Fibroblast of the conjunctiva (primary cell): Measurements from ENCODE around the gene C1orf115.
"Not testable (repeated sequence)": the region's sequence is repeated elsewhere in the genome, so short reads cannot be mapped to it uniquely, and the experiment has no call there.

Source experiments
- DNase-seq: peaks from one replicate; pipeline ENCODE4 v3.0.0-alpha.2; 2010; ENCODE audit warnings: low read depth

The C1orf115 gene

GRCh38 chr1:220690140-220691052 lies at the start of gene C1orf115:
Gene C1orf115 (plus strand): TSS chr1:220690363. CDS start chr1:220690403, 40 bp downstream.
- DNase-seq: no peak

- DNase-seq: no peak
Measured at GRCh38 chr1:220642285-220642684, 47.9 kb upstream of the C1orf115 start.

DNA sequence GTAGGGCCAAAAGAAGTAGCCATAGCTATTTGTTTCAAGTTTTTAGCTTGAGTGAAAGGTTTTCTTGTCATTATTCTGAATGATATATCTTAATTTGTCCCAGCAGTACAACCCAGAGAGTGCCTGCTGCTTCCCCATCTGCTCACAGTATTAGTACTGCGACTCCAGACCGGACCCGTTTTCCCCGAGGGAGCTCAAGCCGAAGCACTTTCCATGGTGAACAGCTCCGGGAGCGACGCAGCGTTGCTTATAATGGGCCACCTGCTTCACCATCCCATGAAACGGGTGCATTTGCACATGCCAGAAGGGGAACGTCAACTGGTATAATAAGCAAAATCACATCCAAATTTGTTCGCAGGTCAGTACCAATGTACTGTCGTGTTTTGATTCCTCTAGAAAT lies 37.2 kb upstream of the C1orf115 start:
- no peak for DNase-seq

GRCh38 chr1:220655509-220655908 lies 34.7 kb upstream of the C1orf115 start:
- DNase-seq: no peak

GRCh38 chr1:220655961-220656740 lies 34.0 kb upstream of the C1orf115 start:
- no peak for DNase-seq

DNA sequence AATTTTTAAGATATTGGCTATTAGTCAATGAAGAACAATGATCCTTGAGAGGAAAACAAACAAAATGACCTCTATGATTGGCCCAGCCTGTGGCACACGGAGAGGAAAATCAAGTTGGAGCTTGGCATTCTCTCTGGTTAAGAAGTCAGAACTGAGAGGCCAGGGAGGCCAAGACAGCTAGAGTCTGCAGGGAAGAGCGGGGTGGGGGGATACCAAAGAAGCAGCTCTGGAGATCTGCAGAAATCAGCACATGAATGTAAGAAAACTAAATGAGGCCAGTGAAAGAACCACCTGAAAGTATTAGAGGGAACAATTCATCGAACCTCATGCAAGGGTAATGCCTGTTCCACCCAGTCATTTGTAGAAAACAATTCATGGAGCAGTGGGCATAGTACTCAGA lies 23.8 kb upstream of the C1orf115 start:
- no peak for DNase-seq

DNA sequence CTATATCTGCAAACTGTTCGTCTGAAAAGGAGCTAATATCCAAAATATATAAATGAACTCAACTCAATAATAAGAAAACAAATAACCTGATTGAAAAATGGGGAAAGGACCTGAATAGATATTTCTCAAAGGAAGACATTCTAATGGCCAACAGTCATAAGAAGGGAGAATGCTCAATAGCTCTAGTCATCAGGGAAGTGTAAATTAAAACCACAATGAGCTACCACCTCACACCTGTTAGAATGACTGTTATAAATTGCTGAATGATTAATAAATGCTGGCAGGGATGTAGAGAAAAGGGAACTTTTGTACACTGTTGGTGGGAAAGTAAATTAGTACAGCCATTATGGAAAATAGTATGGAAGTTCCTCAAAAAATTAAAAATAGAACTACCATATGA lies 21.2 kb upstream of the C1orf115 start:
- no peak for DNase-seq

DNA sequence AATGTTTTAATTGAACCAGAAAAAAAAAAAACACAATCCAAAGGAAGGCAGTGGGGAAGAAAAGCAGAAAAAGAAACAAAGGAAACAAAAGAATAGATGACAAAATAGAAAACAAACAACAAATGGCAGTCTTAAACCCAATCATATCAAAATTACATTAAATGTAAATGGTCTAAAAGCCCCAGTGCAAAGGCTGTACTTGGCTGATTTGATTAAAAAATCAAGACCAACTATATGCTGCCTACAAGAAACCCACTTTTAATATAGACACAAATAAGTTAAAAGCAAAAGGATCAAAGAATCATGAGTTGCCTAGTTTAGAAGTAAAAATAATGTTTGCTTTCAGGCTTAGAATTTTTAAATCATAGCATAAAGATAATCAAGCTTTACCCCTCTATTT lies 19.8 kb upstream of the C1orf115 start:
- DNase-seq: no peak

GRCh38 chr1:220673921-220674320 lies 16.2 kb upstream of the C1orf115 start:
- no peak for DNase-seq

DNA sequence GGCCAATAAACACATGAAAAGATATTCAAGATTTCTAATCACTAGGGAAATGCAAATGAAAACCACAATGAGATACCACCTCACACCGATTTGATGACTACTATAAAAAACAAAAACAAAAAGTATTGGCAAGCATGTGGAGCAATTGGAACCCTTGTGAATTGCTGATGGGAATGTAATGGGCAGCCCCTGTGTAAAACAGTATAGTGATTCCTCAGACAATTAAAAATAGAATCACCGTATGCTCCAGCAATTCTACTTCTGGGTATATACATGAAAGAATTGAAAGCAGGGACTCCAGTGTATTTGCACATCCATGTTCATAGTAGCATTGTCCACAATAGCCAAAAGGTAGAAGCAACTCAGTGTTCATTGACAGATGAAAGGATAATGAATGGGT lies 12.9 kb upstream of the C1orf115 start:
- no peak for DNase-seq

DNA sequence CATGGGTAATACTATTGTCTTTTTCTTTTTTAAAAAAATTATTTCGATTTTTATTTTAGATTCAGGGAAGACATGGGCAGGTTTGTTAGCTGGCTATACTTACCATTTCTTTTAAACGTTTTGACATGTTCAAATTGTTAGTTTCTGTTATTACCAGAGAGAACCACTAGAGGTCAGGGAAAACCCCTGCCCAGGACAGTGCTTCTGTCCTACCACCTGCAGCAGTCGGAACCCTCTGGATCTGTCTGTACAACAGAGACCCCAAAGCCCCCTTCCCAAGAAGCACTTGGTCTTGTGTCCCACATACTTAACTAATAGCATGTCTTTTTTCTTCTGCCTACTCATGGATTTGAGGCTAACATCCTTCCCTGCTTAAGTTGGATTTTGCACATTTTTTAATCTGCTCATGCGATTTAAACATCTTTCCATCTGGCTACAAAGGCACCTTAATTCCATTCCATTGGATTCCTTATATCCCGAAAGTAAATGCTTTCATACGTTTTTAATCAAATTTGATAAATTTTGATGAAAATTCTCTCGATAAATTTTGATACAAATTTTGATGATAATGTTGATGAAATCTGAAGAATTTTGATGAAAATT lies 10.0 kb upstream of the C1orf115 start:
- DNase-seq: no peak

DNA sequence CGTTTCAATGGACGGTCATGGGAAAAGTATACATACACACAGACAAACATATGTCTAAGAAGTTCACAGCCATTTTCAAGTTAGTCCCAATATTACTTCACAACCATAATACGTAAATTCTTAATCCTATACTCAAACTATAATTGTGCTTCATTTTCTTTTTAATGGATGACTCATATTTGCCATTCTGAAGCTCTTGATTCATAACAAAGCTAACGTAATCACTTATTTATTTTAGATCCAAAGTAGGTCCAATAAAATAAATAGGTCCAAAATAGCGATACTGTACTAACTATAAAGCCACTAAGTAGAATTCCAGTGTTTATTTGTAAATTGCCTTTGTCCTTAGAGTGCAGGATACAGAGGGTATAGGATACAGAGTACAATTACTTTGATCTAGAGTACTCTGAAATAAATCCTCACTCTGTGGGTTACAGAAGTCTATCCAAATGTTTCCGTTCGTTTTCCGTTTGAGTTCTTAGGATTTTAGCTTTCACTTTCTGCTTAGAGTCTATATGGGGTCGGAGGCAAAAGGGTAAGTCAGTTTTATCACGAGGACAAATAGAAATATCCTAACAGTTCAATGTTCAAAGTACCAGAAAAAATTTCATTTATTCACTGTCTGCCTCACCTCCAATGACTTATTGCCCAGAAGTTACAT lies 8.8 kb upstream of the C1orf115 start:
- no peak for DNase-seq

DNA sequence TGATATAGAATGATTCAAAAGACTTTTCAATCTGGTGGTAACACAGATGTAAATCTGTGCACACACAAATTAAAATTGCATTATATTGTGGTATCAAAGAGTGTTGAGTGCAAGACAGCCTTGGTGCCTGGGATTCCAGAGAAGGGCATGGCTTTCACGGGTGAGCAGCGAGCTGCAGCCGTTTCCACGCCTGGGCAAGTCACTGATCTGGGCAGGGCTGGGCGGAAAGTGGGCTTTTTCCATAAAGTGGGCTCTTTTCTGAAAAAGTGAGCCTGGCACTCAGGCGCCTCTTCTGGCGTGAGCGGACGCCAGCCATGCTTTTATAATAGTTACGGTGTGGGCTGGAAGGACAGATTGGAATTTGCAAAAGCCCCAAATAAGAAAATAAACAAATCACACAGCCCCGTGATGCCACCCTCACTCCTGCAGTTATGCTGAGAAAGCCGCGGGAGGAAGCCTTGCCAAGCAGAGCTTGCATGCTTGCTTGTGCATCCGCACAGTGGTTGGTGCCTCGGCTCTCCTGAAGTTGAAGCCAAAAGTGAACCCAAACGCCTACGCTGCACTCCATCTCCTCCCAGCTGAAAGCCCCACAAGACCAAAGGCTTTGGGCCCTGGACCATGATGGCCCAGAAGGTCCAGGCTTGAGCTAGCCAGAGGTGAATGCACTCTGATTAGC lies 7.1 kb upstream of the C1orf115 start:
- DNase-seq: no peak

DNA sequence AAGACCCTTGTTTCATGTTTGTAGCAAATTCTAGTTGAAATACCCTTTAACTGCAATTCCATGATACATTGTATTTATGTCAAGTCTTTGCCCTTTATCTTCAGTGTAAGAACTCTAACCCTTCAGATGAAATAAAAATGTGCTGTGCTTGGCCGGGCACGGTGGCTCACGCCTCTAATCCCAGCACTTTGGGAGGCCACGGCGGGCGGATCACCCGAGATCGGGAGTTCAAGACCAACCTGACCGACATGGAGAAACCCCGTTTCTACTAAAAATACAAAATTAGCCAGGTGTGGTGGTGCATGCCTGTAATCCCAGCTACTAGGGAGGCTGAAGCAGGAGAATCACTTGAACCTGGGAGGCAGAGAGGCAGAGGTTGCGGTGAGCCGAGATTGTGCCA lies 6.4 kb upstream of the C1orf115 start:
- not testable (repeated sequence) for DNase-seq

DNA sequence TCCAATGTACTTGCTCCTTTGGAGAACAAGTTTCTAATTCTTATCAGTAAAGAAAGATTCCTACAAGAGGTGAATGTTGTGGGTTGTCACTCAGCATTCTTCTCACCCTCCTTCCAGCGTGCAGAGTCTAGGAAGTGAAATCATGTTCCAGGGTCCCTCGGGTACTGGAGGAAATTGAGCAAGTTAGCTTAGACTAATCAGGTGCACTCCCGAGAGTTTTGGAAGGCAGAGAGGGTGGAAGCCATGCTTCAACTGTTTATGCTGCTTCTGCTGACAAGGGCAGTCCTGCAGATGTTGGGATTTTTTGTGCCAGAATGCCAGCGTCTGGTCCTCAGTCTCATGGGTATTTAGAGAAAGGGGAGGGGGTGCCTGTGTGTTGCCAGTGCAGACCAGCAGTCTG lies 5.3 kb upstream of the C1orf115 start:
- DNase-seq: no peak

GRCh38 chr1:220685879-220686278 lies 4.3 kb upstream of the C1orf115 start:
- no peak for DNase-seq

DNA sequence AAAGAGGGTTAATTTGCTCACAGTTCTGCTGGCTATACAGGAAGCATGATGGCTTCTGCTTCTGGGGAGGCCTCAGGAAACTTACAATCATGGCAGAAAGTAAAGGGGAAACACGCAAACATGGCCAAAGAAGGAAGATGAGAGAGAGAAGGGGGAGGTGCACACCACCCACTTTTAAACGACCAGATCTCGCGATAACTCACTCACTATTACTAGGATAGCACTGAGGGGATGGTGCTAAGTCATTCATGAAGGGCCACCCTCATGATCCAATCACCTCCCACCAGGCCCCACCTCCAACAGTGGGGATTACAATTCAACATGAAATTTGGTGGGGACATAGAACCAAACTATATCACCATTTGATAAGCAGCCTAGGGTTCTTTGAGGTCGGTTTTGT lies 2.4 kb upstream of the C1orf115 start:
- DNase-seq: no peak

DNA sequence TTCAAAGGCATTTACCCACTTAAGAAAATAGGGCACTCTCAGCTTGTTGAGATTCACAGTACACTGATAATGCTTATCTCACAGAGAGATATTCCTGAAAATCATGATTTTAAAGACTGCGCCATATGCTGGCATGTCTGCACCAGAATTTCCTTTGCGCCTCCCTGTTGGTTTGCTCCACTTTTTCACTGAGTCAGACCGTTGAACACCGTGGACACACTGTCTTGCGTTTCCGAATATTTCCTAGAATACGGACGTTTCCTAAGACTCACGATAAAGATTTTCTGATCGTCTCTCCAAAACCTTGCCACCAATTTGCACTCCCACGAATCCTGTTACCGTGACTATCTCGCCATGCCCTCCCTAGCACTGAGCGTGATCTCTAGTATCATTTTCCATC lies 497 bp upstream of the C1orf115 start:
- DNase-seq: no peak

- DNase-seq: no peak
Measured at GRCh38 chr1:220691053-220691684, 1.0 kb downstream of the C1orf115 start.

- no peak for DNase-seq
Measured at GRCh38 chr1:220692436-220693228, 2.5 kb downstream of the C1orf115 start.
